Endothelial cell of umbilical vein (primary cell): ENCODE data around the gene NDUFAF2.

ENCODE experiments used
- CTCF ChIP-seq, 2 donors: IDR thresholded peaks; 1 replicate in 1 of 2; 2 replicates in 1 of 2; pipeline ENCODE4 v1.5.1; 2011; ENCODE audit warnings: low read length in 2 of 2, mild to moderate bottlenecking in 2 of 2, moderate library complexity in 2 of 2, control low read depth in 1 of 2, inconsistent platforms in 1 of 2, low read depth in 1 of 2; ENCODE audit not compliant: insufficient read depth in 1 of 2; ENCODE audit errors: extremely low read depth in 1 of 2
- EZH2 ChIP-seq: IDR thresholded peaks from 2 replicates; pipeline ENCODE4 v1.6.1; 2012; ENCODE audit warnings: borderline replicate concordance, low read depth, mild to moderate bottlenecking, moderate library complexity, low read length, inconsistent platforms; ENCODE audit not compliant: severe bottlenecking
- MAX ChIP-seq: IDR thresholded peaks from 2 replicates; pipeline ENCODE4 v1.6.1; 2011; ENCODE audit not compliant: insufficient read depth, insufficient read length
- POLR2A ChIP-seq: IDR thresholded peaks from 2 replicates; pipeline ENCODE4 v1.6.1; 2012; ENCODE audit warnings: low read depth, mild to moderate bottlenecking, control low read depth, low read length
- POLR2AphosphoS5 ChIP-seq: IDR thresholded peaks from 2 replicates; pipeline ENCODE4 v1.6.1; 2012; ENCODE audit warnings: low read depth, mild to moderate bottlenecking, control low read depth, low read length, moderate library complexity; ENCODE audit not compliant: insufficient read depth

- TF ChIP-seq MAX (no peak), CTCF (IDR thresholded peaks at IDR 0.05; ENCODE audit: extremely low read depth in 1 of 2, insufficient read depth in 1 of 2, low read depth in 1 of 2, low read length in 2 of 2) (no peak), POLR2A (no peak), POLR2AphosphoS5 (no peak), EZH2 (no peak)
Measured at GRCh38 chr5:61023131-61023530, 78.1 kb downstream of the NDUFAF2 start.
